Measurements from ENCODE around the gene CPVL.

Gene CPVL

DNA sequence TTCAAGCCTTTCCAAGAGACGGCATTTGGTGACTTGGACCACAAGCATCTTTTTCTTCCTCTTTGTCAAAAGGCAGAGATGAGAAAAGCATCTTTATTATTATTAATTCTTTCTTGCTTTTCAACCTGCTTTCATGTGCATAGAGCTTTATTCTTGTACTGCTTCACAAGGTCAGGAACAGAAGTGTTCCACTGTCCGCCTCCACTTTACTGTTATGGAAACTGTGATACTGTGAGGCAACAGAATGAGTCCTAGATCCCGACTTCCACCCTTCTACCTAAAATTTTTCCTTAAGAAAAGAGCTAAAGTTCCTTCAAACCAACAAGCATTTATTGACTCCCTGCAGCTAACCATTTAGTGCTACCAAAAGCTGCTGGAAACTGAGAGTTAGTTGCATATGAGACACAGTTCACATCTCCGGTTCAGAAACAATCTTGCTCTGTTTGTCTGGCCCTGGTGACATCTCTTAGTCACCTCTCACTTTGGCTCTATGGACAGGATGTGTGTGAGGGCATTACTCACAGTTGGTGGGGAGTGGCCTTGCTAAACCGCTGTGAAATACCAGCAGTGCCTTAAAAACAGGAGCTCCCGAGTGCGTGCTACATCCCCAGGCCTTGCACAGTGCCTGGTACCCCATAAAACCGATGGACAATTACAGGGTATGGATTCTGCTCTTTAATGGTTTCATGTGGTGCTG is 111.1 kb downstream of the CPVL start:
- peaks cover 4% of the 10 kb centered on the region for H3K36me3 Mint-ChIP-seq (ENCODE audit: low read depth)
- H3K4me1 Mint-ChIP-seq, result peaks cover 57% of the 10 kb centered on the region
- peak overlapping the region in 1 of 3 experiments; percentile 13 for H3K27ac Mint-ChIP-seq

DNA sequence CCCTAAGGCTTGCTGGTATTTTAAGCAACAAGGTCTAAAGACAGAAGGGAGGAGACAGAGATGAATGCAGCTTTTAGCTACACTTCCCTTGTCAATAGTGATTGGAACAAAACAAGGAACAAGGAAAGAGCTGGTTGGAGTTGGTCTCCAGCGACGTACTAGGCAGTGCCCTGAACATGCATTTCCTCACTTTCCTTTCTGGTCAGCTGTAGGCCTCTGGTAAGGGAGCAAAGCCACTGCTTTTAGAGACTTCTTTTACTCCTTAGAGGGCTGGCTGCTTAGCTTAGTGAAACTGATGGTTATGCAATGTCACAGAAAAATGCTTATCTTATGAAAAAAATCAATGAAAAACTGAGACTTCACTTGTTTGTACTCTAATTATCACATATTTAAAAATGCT is 112.8 kb downstream of the CPVL start:
- no peaks in the 10 kb centered on the region for H3K27me3 Mint-ChIP-seq (ENCODE audit: low read depth)
- TF ChIP-seq, protein P1, sequence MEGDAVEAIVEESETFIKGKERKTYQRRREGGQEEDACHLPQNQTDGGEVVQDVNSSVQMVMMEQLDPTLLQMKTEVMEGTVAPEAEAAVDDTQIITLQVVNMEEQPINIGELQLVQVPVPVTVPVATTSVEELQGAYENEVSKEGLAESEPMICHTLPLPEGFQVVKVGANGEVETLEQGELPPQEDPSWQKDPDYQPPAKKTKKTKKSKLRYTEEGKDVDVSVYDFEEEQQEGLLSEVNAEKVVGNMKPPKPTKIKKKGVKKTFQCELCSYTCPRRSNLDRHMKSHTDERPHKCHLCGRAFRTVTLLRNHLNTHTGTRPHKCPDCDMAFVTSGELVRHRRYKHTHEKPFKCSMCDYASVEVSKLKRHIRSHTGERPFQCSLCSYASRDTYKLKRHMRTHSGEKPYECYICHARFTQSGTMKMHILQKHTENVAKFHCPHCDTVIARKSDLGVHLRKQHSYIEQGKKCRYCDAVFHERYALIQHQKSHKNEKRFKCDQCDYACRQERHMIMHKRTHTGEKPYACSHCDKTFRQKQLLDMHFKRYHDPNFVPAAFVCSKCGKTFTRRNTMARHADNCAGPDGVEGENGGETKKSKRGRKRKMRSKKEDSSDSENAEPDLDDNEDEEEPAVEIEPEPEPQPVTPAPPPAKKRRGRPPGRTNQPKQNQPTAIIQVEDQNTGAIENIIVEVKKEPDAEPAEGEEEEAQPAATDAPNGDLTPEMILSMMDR (IDR thresholded peaks at IDR 0.05; ENCODE audit: unreplicated experiment in 3 of 3), result no peak
- peaks cover 3% of the 10 kb centered on the region for H3K9me3 Mint-ChIP-seq
- no peak overlapping the region for H3K4me3 Mint-ChIP-seq
- peaks cover 40% of the 10 kb centered on the region for H3K4me1 Mint-ChIP-seq
- peaks cover 10% of the 10 kb centered on the region for H3K36me3 Mint-ChIP-seq (ENCODE audit: low read depth)
- peak overlapping the region in 1 of 3 experiments; percentile 27 for H3K27ac Mint-ChIP-seq

More for the DNA sequence above, 111.1 kb downstream of the CPVL start:
- peaks cover 3% of the 10 kb centered on the region for H3K9me3 Mint-ChIP-seq
- H3K4me3 Mint-ChIP-seq, result no peak overlapping the region
- TF ChIP-seq, protein P1 (IDR thresholded peaks at IDR 0.05; ENCODE audit: unreplicated experiment in 3 of 3), result no peak
- H3K27me3 Mint-ChIP-seq (ENCODE audit: low read depth), result no peaks in the 10 kb centered on the region

DNA sequence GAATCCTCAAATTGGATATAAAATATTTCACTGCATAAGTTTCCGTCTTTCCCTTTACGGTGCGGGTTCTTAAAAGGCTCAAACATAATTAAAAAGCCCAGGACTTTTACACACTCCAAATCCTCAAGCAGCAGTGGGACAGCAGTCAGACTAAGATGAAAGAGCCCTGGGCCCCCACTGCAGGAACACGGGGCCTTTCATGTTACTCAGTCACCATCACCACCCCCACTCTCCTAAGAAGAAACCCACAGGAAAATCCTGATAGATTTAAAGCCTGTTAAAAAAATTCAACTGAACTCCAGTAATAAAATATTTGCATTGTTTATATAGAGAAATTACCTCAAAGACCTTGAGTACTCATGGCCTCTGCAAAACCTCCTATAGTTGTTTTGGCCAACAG is 114.2 kb downstream of the CPVL start:
- Mint-ChIP-seq H3K27ac (peak overlapping the region; percentile 42 to 88 (median 82)), H3K4me1 (peaks cover 30% of the 10 kb centered on the region), H3K36me3 (ENCODE audit: low read depth) (peaks cover 25% of the 10 kb centered on the region), H3K9me3 (peaks cover 16% of the 10 kb centered on the region), H3K27me3 (ENCODE audit: low read depth) (no peaks in the 10 kb centered on the region), H3K4me3 (no peak overlapping the region)
- TF ChIP-seq, protein P1 (IDR thresholded peaks at IDR 0.05; ENCODE audit: unreplicated experiment in 3 of 3), result no peak

DNA sequence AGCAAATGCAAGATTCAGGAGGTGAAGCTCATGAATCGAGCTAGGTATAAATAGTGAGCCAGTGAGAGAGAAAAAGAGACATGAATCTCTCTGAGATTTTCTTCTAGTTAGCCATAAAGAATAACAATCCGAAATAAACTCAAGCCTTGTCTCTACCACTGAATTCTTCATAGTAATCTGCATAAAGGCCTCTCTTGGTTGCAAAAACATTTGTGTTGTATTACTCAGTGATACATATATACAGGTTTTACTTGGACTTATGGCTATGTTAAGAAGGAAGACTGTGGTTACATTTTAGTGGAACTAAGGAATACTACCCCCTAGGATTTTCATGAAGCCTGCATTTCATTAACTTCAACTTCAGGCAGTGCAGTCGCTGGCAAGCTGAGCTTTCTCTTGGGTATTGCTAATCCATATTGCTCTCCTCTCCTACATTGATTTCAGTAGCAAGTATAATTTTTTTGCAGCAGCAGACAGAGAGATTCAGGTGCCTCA is 115.5 kb downstream of the CPVL start:
- Mint-ChIP-seq H3K27ac (peak overlapping the region; percentile 30 to 59 (median 42)), H3K4me1 (peaks cover 30% of the 10 kb centered on the region), H3K36me3 (ENCODE audit: low read depth) (peaks cover 38% of the 10 kb centered on the region), H3K27me3 (ENCODE audit: low read depth) (no peaks in the 10 kb centered on the region), H3K4me3 (no peak overlapping the region), H3K9me3 (peaks cover 30% of the 10 kb centered on the region)
- TF ChIP-seq, protein P1 (IDR thresholded peaks at IDR 0.05; ENCODE audit: unreplicated experiment in 3 of 3), result no peak

DNA sequence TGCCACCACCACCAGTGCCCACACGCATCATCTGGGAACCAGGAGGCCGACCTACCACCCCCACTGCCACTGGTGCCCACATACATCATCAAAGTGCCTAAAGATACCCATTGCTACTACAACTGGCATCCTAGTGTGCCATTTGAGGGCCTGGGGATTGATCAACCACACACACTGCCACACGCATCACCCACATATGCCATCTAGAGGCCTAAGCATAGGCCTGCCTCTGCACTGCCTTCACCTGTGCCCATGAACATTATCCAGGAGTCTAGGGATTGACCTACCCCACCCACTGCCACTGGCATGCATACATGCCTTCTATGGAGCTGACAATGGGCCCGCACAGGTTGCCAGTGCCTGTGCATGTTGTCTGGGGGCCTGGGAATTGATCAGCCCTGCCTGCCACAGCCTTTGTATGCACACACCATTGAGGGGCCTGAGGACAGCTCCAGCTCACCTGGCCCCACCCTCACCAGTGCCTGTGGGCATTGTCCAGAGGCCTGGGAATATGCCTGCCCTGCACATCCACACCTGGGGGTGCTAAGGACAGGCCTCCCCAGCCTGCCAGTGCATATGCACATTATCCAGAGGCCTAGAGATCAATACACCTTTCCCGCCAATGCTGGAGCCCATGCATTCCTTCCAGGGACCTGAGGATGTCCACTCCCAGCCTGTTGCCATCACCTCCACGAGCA is 123.9 kb downstream of the CPVL start:
- H3K4me1 Mint-ChIP-seq, result peaks cover 20% of the 10 kb centered on the region
- no peak overlapping the region for H3K27ac Mint-ChIP-seq
- peaks cover 62% of the 10 kb centered on the region for H3K36me3 Mint-ChIP-seq (ENCODE audit: low read depth)
- H3K27me3 Mint-ChIP-seq (ENCODE audit: low read depth), result no peaks in the 10 kb centered on the region
- H3K9me3 Mint-ChIP-seq, result peaks cover 60% of the 10 kb centered on the region
- TF ChIP-seq, protein P1 (IDR thresholded peaks at IDR 0.05; ENCODE audit: unreplicated experiment in 3 of 3), result no peak
- H3K4me3 Mint-ChIP-seq, result no peak overlapping the region

All from nephron (organoid).